ENCODE measurements around the gene ELK3.
"Not testable (repeated sequence)": the region's sequence is repeated elsewhere in the genome, so short reads cannot be mapped to it uniquely, and the experiment has no call there.

- TF ChIP-seq RNF2 (IDR thresholded peaks at IDR 0.05); RFX5 (IDR thresholded peaks at IDR 0.05; ENCODE audit: low read depth, low read length); DNMT1 (IDR thresholded peaks at IDR 0.05); ZNF24 (IDR thresholded peaks at IDR 0.05); POLR2A (conservative IDR thresholded peaks at IDR 0.05); CREB3 (tag; conservative IDR thresholded peaks at IDR 0.05; ENCODE audit: low read depth); BCLAF1 (IDR thresholded peaks at IDR 0.05; ENCODE audit: borderline replicate concordance in 1 of 2, control insufficient read depth in 1 of 2, low read depth in 2 of 2, low read length in 1 of 2); ZNF274 (IDR thresholded peaks at IDR 0.05; ENCODE audit: borderline replicate concordance, low read depth, low read length); RBM39 (optimal IDR thresholded peaks at IDR 0.05; ENCODE audit: low read depth, low read length); TAF7 (tag; IDR thresholded peaks at IDR 0.05); KLF13 (tag; IDR thresholded peaks at IDR 0.05; ENCODE audit: borderline replicate concordance, low read depth); ELF1 (tag; IDR thresholded peaks at IDR 0.05); ZC3H11A (IDR thresholded peaks at IDR 0.05; ENCODE audit: low read depth, low read length); CTCF (IDR thresholded peaks at IDR 0.05 in 2 of 3, conservative IDR thresholded peaks at IDR 0.05 in 1 of 3; ENCODE audit: insufficient read depth in 2 of 3, low read depth in 1 of 3, low read length in 3 of 3): not testable (repeated sequence)
These were observed 123.6 kb downstream of the ELK3 start for GRCh38 chr12:96317801-96318200.
